ENCODE measurements around the gene OPTC. TPM values are rescaled to one million over a fixed set of nuclear protein-coding genes. Genes with fewer than 3 reads are reported as not detected.
"Not testable (repeated sequence)": the region's sequence is repeated elsewhere in the genome, so short reads cannot be mapped to it uniquely, and the experiment has no call there.

Gene OPTC
- total RNA-seq, 1 donor from 2014 or later: not detected

DNA sequence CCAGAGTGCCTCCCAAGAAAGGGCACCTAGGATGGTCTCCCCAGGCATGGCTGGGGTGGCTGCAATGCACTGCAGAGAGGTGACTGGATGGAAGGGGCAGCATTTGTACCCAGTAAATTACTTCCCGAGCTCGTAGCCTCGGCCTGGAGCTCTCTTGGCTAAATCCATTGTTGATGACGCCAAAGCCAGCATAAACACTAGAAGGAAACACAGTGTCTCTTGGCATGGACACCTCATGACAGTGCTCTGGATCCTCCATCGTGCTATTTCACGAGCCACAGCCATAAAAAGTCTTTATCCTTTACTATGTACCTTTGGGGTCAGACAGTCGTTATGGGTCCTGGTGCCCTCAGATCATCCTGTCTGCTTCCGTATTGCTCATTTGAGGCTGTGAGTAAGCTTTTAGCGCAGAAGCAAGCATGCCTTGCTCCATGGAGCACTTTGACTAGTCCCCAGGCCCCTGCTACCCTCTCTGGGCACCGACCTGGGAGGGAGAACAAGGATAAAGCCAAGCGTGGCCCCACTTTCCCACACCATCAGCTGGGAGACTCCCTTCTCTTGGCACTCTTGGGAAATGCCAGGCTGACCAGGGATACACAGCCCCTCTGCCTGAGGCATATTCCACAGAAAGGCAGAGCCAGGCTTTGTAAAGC is 28.7 kb upstream of the OPTC start:
- H3K9me3 ChIP-seq (replicated peaks): no peaks in the 10 kb centered on the region
- no peak for DNase-seq
- H3K36me3 ChIP-seq: no peaks in the 10 kb centered on the region
- no peaks in the 10 kb centered on the region for H3K27me3 ChIP-seq (ENCODE audit: low read depth)
- H3K27ac ChIP-seq (replicated peaks): peak overlapping the region; percentile 70
- H3K4me3 ChIP-seq: no peak overlapping the region
- intact Hi-C loops (cut with micrococcal nuclease): no loop called here
- TF ChIP-seq CTCF (IDR thresholded peaks at IDR 0.05; ENCODE audit: borderline replicate concordance): no peak
- H3K4me1 ChIP-seq: peaks cover 44% of the 10 kb centered on the region

- DNase-seq: peak; percentile 67
- H3K27me3 ChIP-seq (ENCODE audit: low read depth): peaks cover 3% of the 10 kb centered on the region
- intact Hi-C loops (cut with micrococcal nuclease): no loop called here
- no peaks in the 10 kb centered on the region for H3K9me3 ChIP-seq (replicated peaks)
- H3K4me3 ChIP-seq: no peak overlapping the region
- H3K36me3 ChIP-seq: no peaks in the 10 kb centered on the region
- no peak for TF ChIP-seq CTCF (IDR thresholded peaks at IDR 0.05; ENCODE audit: borderline replicate concordance)
- H3K4me1 ChIP-seq: peaks cover 44% of the 10 kb centered on the region
- peak overlapping the region; percentile 70 for H3K27ac ChIP-seq (replicated peaks)
Observed at GRCh38 chr1:203465948-203466347, 28.0 kb upstream of the OPTC start.

DNA sequence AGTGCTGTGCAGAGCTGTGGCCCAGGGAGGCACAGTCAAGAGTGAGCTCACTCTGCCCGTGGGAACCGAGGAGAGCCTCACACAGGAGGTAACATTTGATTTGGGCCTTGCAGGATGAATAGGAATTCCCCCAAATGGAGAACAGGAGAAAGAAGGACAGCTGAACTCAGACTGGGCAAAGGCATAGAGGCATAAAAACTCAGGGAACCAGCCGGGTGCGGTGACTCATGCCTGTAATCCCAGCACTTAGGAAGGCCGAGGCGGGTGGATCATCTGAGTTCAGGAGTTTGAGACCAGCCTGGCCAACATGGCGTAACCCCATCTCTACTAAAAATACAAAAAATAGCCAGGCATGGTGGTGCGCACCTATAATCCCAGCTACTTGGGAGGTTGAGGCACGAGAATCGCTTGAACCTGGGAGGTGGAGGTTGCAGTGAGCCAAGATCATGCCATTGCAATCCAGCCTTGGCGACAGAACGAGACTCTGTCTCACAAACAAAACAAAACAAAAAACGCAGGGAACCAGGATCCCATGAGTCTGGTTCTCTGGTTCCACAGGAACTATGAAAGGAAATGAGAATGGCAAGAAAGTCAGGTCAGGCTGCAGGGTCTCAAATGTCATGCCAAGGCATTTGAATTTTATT is 26.9 kb upstream of the OPTC start:
- H3K4me1 ChIP-seq: peaks cover 44% of the 10 kb centered on the region
- H3K27me3 ChIP-seq (ENCODE audit: low read depth): peaks cover 13% of the 10 kb centered on the region
- DNase-seq; H3K9me3 ChIP-seq (replicated peaks); intact Hi-C loops (cut with micrococcal nuclease); H3K4me3 ChIP-seq; H3K36me3 ChIP-seq: not testable (repeated sequence)
- H3K27ac ChIP-seq (replicated peaks): peak overlapping the region; percentile 70

GRCh38 chr1:203467550-203467921 is 26.4 kb upstream of the OPTC start:
- H3K27me3 ChIP-seq (ENCODE audit: low read depth): peaks cover 18% of the 10 kb centered on the region
- H3K36me3 ChIP-seq: no peaks in the 10 kb centered on the region
- TF ChIP-seq CTCF (IDR thresholded peaks at IDR 0.05; ENCODE audit: borderline replicate concordance): no peak
- intact Hi-C loops (cut with micrococcal nuclease): no loop called here
- peak overlapping the region; percentile 70 for H3K27ac ChIP-seq (replicated peaks)
- peaks cover 44% of the 10 kb centered on the region for H3K4me1 ChIP-seq
- H3K4me3 ChIP-seq: no peak overlapping the region
- no peaks in the 10 kb centered on the region for H3K9me3 ChIP-seq (replicated peaks)
- peak; percentile 82 for DNase-seq

DNA sequence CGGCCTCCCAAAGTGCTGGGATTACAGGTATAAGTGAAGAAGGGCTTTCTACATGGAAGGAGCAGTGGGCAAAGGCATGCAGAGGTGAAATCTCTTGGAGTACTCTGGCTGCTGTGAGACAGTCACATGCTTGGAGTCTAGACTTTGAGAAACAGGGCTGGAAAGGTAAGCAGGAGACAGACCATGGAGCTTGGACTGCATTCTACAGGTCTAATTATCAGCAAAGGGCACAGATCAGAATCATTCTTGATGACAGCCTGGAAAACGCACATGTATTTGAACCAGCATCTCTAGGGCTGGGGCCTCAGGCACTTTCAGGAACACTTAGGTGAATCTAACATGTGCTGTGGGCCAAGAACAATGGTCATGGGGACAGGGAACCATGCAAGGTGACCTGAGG is 25.6 kb upstream of the OPTC start:
- H3K4me1 ChIP-seq: peaks cover 45% of the 10 kb centered on the region
- intact Hi-C loops (cut with micrococcal nuclease): no loop called here

More for the DNA sequence above, 25.6 kb upstream of the OPTC start:
- no peak for TF ChIP-seq CTCF (IDR thresholded peaks at IDR 0.05; ENCODE audit: borderline replicate concordance)
- Histone ChIP-seq H3K9me3 (replicated peaks) (no peaks in the 10 kb centered on the region), H3K27me3 (ENCODE audit: low read depth) (peaks cover 23% of the 10 kb centered on the region), H3K36me3 (no peaks in the 10 kb centered on the region), H3K27ac (replicated peaks) (peak overlapping the region; percentile 70), H3K4me3 (no peak overlapping the region)
- no peak for DNase-seq

Measured in left ventricle myocardium inferior (tissue), 1 donor.